Activated CD4-positive, alpha-beta T cell treated with anti-CD3 and anti-CD28 coated beads for 48 hours (primary cell): ENCODE measurements around the gene GDPGP1.
"Not testable (repeated sequence)": the region's sequence is repeated elsewhere in the genome, so short reads cannot be mapped to it uniquely, and the experiment has no call there.

Experiments
- DNase-seq: peaks from one replicate; pipeline ENCODE4 v3.0.0-alpha.2; 2020

Gene GDPGP1

DNA sequence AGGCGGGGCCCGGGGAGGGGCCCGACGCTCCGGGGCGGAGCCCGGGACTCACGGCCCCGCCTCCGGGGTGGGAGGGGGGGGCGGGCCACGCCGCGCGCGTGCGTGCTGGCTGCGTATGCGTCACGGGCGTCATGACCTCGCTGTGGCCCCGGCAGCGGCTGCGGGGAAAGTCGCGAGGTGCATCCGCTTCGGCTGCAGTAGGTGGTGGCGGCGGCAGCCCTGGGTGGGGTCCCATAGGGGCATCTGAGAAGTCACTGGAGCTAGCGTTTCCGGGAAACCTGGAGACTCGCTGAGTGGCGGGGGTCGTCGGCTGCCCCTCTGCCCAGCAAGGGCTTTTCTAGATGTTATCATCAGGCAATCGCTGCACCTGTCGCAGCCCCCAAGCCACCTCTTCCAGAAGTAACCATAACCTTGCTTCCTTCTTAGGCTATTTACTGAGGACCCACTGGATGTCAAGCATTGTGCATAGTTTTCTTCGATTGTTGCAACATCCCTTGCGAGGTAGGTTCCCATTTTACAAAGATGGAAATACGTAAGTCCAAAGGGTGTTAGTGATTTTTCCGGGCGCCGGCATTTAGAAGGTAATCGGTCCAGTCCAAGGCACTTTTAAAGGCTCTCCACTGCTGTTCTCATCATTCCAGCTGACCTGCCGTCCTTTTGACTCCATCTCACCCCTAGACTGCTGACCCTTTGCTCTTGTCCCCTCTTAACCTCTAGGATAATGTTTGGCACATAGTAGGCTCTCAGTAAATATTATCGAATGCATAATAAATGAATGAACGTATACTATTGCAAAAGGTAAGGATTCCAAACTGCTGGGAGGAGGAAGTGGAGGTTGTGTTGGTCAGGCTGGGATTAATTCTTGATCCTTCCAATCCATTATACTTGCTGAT is at the start of gene GDPGP1:
TSS of gene GDPGP1 (plus strand) at position 114 of the 893 bp plus-strand sequence. CDS start 6,700 bp downstream, outside the sequence.
- no peak for DNase-seq

GRCh38 chr15:90184786-90185704 is 49.0 kb upstream of the GDPGP1 start:
- DNase-seq = peak; percentile 64

GRCh38 chr15:90187257-90187868 is 46.6 kb upstream of the GDPGP1 start:
- DNase-seq = no peak

DNA sequence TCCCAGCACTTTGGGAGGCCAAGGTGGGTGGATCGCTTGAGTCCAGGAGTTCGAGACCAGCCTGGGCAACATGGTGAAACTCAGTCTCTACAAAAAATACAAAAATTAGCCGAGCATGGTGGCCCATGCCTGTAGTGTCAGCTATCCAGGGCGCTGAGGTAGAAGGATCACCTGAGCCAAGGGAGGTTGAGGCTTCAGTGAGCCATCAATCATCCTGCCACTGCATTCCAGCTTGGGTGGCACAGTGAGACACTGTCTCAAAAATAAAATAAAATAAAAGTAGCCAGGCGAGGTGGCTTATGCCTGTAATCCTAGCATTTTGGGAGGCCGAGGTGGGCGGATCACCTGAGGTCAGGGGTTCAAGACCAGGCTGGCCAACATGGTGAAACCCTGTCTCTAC is 45.9 kb upstream of the GDPGP1 start:
- DNase-seq = not testable (repeated sequence)

DNA sequence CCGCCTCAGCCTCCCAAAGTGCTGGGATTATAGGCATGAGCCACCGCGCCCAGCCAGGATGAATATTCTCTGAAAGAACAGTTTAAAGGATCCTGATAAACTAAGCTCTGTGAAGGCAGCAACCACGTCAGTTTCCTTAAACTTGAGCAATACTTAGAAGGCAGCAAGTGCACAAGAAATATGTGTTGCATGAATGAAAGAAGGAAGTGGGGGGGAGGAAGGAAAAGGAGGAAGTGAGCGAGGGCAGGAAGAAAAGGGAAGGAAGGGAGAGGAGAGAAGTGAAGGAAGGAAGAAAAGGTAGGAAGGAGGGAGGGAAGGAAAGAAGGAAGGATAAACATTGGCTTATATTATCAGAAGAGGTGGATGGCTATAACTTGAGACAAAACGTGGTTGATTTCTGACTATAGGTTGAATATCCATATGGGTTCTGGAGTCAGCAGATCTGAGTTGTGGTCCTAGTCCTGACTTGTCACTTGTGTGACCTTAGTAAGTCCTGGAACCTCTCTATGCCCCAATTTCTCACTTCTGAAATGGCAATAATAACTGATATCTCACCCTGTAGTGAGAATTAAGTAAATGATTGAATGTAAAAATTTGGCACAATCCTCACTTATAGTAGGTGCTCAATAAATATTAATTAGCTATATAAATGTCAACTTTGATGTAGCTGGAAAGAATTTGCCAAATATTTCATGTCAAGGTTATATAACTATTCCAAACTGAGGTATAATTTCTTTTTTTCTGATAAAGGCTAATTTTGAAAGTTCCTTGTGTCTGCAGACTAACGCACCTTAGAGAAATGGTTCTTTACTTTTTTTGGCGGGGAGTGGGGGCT is 44.9 kb upstream of the GDPGP1 start:
- no peak for DNase-seq

GRCh38 chr15:90189781-90190467 is 44.1 kb upstream of the GDPGP1 start:
- DNase-seq = no peak

DNA sequence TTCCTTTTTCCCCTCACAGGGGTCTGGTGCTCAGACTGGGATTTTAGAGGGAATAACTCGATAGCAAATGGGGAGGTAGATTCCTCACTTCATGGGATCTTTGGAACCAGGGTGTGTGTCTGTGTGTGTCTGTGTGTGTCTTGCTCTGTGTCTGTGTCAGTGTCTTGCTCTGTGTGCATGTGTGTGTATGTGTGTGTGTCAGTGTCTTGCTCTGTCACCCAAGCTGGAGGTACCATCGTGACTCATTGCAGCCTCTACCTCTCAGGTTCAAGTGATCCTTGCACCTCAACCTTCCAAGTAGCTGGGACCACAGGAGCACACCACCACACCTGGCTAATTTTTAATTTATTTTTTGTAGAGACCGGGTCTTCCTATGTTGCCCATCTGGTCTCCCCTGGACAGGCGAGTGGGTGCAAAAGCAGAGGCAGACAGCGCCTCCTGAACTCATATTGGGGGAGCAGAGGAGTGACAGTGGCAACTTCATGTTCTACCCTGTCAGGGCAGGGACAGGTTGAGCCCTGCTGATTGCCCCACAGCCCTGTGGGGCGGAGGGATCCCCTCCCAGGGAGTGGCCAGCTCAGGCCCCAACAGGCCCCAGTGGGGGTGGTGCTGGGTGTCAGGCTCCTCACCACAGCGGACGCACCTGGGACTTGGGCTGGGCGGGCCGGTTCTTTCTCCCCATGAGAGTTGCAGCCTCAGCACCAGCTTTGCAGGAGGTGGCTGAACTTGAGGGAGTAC is 43.2 kb upstream of the GDPGP1 start:
- no peak for DNase-seq

GRCh38 chr15:90191344-90191687 is 42.7 kb upstream of the GDPGP1 start:
- DNase-seq = no peak

DNA sequence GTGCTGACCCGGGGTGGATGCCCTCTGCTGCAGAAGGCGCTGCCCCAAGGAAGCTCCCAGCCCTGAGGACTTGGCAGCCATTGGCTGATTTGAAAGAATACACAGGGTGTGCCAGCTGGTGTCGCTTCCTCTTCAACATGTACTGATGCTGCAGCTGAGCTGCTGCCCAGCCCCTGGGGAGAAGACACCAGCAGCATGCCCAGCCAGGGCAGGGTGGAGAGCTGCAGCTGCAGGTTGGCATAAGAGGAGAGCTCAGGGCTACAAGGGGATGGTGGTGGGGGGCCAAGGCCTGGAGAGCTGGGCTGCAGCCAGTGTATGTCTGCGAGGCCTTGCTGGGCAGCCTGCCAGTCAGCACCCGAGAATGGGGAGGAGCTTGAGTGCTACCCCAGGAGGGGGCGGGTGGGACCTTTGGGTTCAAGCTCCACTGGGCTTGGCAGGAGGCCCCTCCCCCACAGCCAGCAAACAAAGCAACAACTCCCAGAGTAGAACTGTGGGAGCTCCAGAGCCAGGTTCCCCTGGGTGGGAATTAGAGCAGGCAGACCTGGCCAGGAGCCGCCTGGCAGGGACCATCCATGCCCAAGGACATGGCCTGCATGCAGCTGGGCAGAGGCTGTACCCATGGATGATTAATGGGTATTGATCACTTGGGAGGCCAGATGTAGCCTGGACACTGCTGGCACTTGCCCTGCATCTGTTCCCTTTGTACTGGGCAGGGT is 42.1 kb upstream of the GDPGP1 start:
- DNase-seq = peak; percentile 47

DNA sequence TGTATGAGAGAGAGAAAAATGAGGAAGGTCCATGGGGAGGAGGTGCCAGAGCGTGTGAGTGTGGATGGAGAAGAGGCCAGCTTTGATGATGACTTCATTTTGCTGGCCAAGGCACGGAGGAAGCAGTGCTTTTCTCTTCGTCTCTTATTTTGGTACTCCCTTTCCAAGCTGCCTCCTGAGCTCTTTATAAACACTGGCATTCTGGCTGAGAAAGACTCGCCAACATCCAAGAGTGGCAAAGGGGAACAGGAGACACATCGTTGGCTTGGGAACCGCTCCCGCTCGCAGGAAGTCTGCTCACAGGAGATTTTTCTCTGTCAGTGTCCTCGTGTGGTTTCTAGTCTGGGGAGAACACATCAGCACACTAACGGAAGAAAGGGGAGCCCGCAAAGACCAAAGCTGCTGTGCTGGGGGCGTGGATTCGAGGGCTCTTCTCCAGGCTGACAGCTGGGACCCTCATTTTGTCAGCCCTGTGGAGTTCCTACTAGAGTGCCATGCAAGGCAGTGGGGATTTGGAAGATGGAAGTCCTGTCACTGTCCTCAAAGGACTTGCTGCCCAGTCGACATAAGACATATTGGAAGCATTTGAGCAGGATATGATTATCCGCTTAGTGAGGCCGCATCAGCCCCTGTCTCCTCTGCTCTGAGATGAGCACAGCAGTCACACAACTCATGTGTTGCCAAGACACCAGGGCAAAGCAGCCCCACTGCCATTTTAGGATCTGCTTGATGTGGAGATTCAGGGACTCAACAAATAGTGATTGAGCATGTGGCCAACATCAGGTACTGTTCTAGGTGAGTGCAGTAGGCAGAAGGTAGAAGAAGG is 40.8 kb upstream of the GDPGP1 start:
- DNase-seq = no peak

DNA sequence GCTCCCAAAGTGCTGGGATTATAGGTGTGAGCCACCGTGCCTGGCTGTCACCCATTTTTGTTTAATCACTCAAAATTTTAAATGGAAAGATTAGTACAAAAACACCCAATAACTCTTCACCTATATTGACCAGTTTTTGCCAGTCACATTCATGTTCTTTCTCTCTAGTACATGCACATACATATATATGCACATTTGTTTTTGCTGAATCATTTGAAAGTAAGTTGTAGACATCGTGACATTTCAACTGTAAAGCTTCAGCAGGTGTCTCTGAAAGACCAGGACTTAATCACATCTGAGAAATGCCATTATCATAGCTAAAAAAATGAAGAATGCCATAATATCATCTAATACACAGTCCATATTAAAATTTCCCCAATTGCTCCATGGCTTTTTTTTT is 39.4 kb upstream of the GDPGP1 start:
- no peak for DNase-seq

DNA sequence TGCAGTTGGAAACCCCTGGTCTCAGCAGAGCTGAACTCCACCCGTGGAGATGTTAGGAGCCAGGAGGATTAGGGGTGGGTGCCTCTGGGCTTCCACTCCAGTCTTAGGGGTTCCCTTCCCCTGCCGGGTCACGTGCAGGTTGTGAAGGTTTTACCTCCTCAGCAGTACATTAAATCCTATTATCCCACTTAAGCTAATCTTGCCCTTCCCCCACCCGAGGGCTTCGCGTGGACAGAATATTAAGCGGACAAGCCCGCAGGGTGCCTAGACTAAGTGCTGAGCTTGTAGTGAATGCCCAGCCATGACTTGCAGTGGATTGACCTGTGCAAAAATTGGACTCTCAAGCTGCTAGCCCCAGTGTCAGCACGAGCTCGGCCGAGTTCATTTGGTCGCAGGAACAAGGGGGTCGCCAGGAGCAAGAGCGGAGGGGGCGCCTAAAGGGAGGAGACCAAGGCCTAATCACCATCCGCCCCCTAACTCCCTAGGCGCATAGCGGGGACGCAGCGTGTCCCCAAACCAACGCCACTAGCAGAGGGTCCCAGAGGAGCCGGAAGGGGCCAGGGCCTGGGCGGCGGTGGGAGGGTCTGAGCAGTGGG is 33.4 kb upstream of the GDPGP1 start:
- DNase-seq = no peak

GRCh38 chr15:90201130-90201943 is 32.7 kb upstream of the GDPGP1 start, which contains the start of gene SEMA4B:
Gene SEMA4B (plus strand): TSS chr15:90201330. CDS start chr15:90201579, 249 bp downstream.
- peak; percentile 76 for DNase-seq

GRCh38 chr15:90201944-90202375 is 32.0 kb upstream of the GDPGP1 start:
- DNase-seq = no peak

GRCh38 chr15:90202929-90203328 is 31.1 kb upstream of the GDPGP1 start:
- DNase-seq = no peak

- DNase-seq = no peak
These were observed 30.5 kb upstream of the GDPGP1 start for GRCh38 chr15:90203473-90203872.

DNA sequence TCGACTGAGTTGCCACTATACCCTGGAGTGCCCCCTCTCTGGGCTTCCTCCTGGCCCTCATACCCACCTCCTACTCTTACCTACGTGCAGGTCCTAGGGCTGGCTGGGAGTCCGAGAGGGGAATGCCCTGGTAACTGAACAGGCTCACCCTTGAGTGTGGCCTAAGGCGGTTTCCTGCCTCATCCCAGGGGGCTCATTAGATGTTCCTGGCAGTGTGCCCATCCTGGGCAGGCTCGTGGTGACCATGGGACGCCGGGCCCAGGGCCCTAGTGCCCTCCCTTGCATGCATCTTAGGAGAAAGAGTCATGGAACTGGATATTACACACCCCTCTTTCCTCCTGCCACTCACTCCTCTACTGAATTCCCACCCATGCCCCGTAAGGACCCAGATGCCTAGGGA is 30.1 kb upstream of the GDPGP1 start:
- no peak for DNase-seq
